H9 (cell line): Measurements from ENCODE around the gene TMEM145. TPM values are rescaled to one million over a fixed set of nuclear protein-coding genes. Genes with fewer than 3 reads are reported as not detected.

Experiments
- DNase-seq: peaks from one replicate; pipeline ENCODE4 v3.0.0-alpha.2; 2017
- H2AFZ ChIP-seq: one replicate; pipeline ENCODE4 v1.6.1; 2013; ENCODE audit warnings: mild to moderate bottlenecking, low read length, control low read depth, moderate library complexity
- H2AK5ac ChIP-seq: 2 replicates; pipeline ENCODE4 v1.6.1; 2013; ENCODE audit warnings: low read length, control low read depth, mixed read lengths; ENCODE audit not compliant: insufficient read length
- H2BK120ac ChIP-seq: one replicate; pipeline ENCODE4 v1.6.1; 2013; ENCODE audit warnings: low read depth, mild to moderate bottlenecking, low read length, control low read depth, inconsistent platforms; ENCODE audit not compliant: poor library complexity, severe bottlenecking
- H2BK12ac ChIP-seq: 2 replicates; pipeline ENCODE4 v1.6.1; 2013; ENCODE audit warnings: low read length, control low read depth, mixed read lengths, low read depth; ENCODE audit not compliant: insufficient read length
- H2BK15ac ChIP-seq: 2 replicates; pipeline ENCODE4 v1.6.1; 2013; ENCODE audit warnings: low read depth, low read length, control low read depth
- H2BK20ac ChIP-seq: one replicate; pipeline ENCODE4 v1.6.1; 2013; ENCODE audit warnings: low read depth, mild to moderate bottlenecking, low read length, control low read depth, inconsistent platforms; ENCODE audit not compliant: poor library complexity, severe bottlenecking
- H2BK5ac ChIP-seq: 2 replicates; pipeline ENCODE4 v1.6.1; 2013; ENCODE audit warnings: low read length, control low read depth, mixed read lengths; ENCODE audit not compliant: insufficient read length
- H3K14ac ChIP-seq: 2 replicates; pipeline ENCODE4 v1.6.1; 2013; ENCODE audit warnings: low read length, control low read depth; ENCODE audit not compliant: insufficient read depth
- H3K18ac ChIP-seq: 2 replicates; pipeline ENCODE4 v1.6.1; 2013; ENCODE audit warnings: low read depth, mild to moderate bottlenecking, mixed read lengths, low read length, control low read depth; ENCODE audit not compliant: insufficient read length
- H3K23ac ChIP-seq: 2 replicates; pipeline ENCODE4 v1.6.1; 2013; ENCODE audit warnings: low read length, control low read depth, mixed read lengths, low read depth; ENCODE audit not compliant: insufficient read length
- H3K23me2 ChIP-seq: 2 replicates; pipeline ENCODE4 v1.6.1; 2013; ENCODE audit warnings: low read depth, mild to moderate bottlenecking, mixed read lengths, low read length, control low read depth; ENCODE audit not compliant: insufficient read length, poor library complexity, severe bottlenecking
- H3K27ac ChIP-seq: 2 replicates; pipeline ENCODE4 v1.5.1; 2013; ENCODE audit warnings: low read length, control low read depth, mixed read lengths, low read depth; ENCODE audit not compliant: insufficient read length
- H3K27me3 ChIP-seq: 2 replicates; pipeline ENCODE4 v1.6.1; 2013; ENCODE audit warnings: low read length, control low read depth, inconsistent platforms; ENCODE audit not compliant: insufficient read depth
- H3K4ac ChIP-seq: 2 replicates; pipeline ENCODE4 v1.6.1; 2013; ENCODE audit warnings: low read depth, mild to moderate bottlenecking, control low read depth, inconsistent platforms, low read length, moderate library complexity
- H3K4me1 ChIP-seq: 2 replicates; pipeline ENCODE4 v1.6.1; 2013; ENCODE audit warnings: low read length, control low read depth, inconsistent platforms; ENCODE audit not compliant: insufficient read depth
- H3K4me2 ChIP-seq: 2 replicates; pipeline ENCODE4 v1.6.1; 2013; ENCODE audit warnings: low read length, control low read depth, mixed read lengths; ENCODE audit not compliant: insufficient read length, insufficient read depth
- H3K56ac ChIP-seq: 2 replicates; pipeline ENCODE4 v1.6.1; 2013; ENCODE audit warnings: low read depth, mild to moderate bottlenecking, mixed read lengths, low read length, control low read depth; ENCODE audit not compliant: insufficient read length
- H3K79me1 ChIP-seq: 2 replicates; pipeline ENCODE4 v1.6.1; 2013; ENCODE audit warnings: low read depth, mild to moderate bottlenecking, moderate library complexity, low read length, control low read depth, inconsistent platforms; ENCODE audit not compliant: insufficient read depth, poor library complexity, severe bottlenecking
- H3K79me2 ChIP-seq: 2 replicates; pipeline ENCODE4 v1.6.1; 2013; ENCODE audit warnings: low read length, control low read depth, inconsistent platforms; ENCODE audit not compliant: insufficient read depth
- H3K9ac ChIP-seq: 2 replicates; pipeline ENCODE4 v1.6.1; 2013; ENCODE audit warnings: low read length, control low read depth, mixed read lengths; ENCODE audit not compliant: insufficient read length; ENCODE audit errors: extremely low read depth
- H3K9me3 ChIP-seq: one replicate; pipeline ENCODE4 v1.6.1; 2013; ENCODE audit warnings: low read depth, low read length, inconsistent platforms; ENCODE audit not compliant: control insufficient read depth
- H3T11ph ChIP-seq: one replicate; pipeline ENCODE4 v1.6.1; 2013; ENCODE audit warnings: mild to moderate bottlenecking, low read length, control low read depth, inconsistent platforms
- H4K20me1 ChIP-seq: one replicate; pipeline ENCODE4 v1.6.1; 2013; ENCODE audit not compliant: control insufficient read depth, insufficient read length, insufficient read depth
- H4K5ac ChIP-seq: 2 replicates; pipeline ENCODE4 v1.6.1; 2013; ENCODE audit warnings: low read depth, mild to moderate bottlenecking, mixed read lengths, low read length, control low read depth; ENCODE audit not compliant: insufficient read length
- H4K8ac ChIP-seq: replicated peaks from 2 replicates; pipeline ENCODE4 v1.6.1; 2013; ENCODE audit warnings: low read length, control low read depth, mixed read lengths, low read depth; ENCODE audit not compliant: insufficient read length
- H4K91ac ChIP-seq: 2 replicates; pipeline ENCODE4 v1.6.1; 2013; ENCODE audit warnings: low read depth, mild to moderate bottlenecking, moderate library complexity, mixed read lengths, low read length, control low read depth; ENCODE audit not compliant: insufficient read length
- H3K27ac Mint-ChIP-seq, 3 experiments: 2 replicates in 2 of 3; 3 replicates in 1 of 3; pipeline ENCODE4 v1.8.0; 2020 to 2021; ENCODE audit warnings: mixed read lengths in 3 of 3, mild to moderate bottlenecking in 1 of 3, moderate library complexity in 1 of 3
- H3K27me3 Mint-ChIP-seq: 2 replicates; pipeline ENCODE4 v1.8.0; 2021; ENCODE audit warnings: low read depth, mild to moderate bottlenecking, moderate library complexity, mixed read lengths
- H3K36me3 Mint-ChIP-seq, 3 experiments: 2 replicates in 2 of 3; 3 replicates in 1 of 3; pipeline ENCODE4 v1.8.0; 2020 to 2021; ENCODE audit warnings: low read depth in 3 of 3, mixed read lengths in 3 of 3; ENCODE audit not compliant: insufficient read depth in 1 of 3
- H3K4me1 Mint-ChIP-seq, 2 experiments: 2 replicates each; pipeline ENCODE4 v1.8.0; 2020; ENCODE audit warnings: mixed read lengths in 2 of 2
- H3K4me3 Mint-ChIP-seq, 2 experiments: 2 replicates in 1 of 2; 3 replicates in 1 of 2; pipeline ENCODE4 v1.8.0; 2020 to 2021; ENCODE audit warnings: mild to moderate bottlenecking in 2 of 2, mixed read lengths in 2 of 2, moderate library complexity in 1 of 2
- H3K9me3 Mint-ChIP-seq, 2 experiments: 2 replicates in 1 of 2; 3 replicates in 1 of 2; pipeline ENCODE4 v1.8.0; 2020; ENCODE audit warnings: mild to moderate bottlenecking in 2 of 2, mixed read lengths in 2 of 2, moderate library complexity in 1 of 2
- CTCF ChIP-seq: fragments of 200-600 bp; sonication (generic); conservative IDR thresholded peaks from 3 replicates; pipeline ENCODE4 v1.8.0; 2021; ENCODE audit warnings: antibody characterized with exemption, mild to moderate bottlenecking
- WGBS: extraction: QIAGEN DNeasy Blood & Tissue Kit; methylation state at CpG from one replicate; pipeline ENCODE4 v1.1.7; 2013; ENCODE audit warnings: missing lambda C conversion rate, low lambda C conversion rate, mixed read lengths; ENCODE audit not compliant: insufficient read length; ENCODE audit errors: extremely low coverage; 5-methylcytosine and 5-hydroxymethylcytosine counted together
- total RNA-seq: library from RNA; stranded (reverse); gene quantifications from 2 replicates; pipeline ENCODE4 v1.2.1, GENCODE V29; 2021

The TMEM145 gene
- total RNA-seq, 1 experiment from 2014 or later = 4.5 TPM

GRCh38 chr19:42274065-42274682 lies 38.9 kb upstream of the TMEM145 start:
- peaks cover 4 to 23% (median 16%) of the 10 kb centered on the region in 3 experiments; a peak in 6 of 7 replicates for H3K36me3 Mint-ChIP-seq
- Histone ChIP-seq H3K4me2 (no peak overlapping the region), H4K91ac (no peak overlapping the region), H3K9ac (no peak overlapping the region), H3K56ac (no peak overlapping the region), H3K23me2 (peaks cover 4% of the 10 kb centered on the region), H2BK5ac (no peak overlapping the region), H3K23ac (no peak overlapping the region), H3K4ac (no peak overlapping the region), H3K79me2 (no peaks in the 10 kb centered on the region), H2AFZ (no peak overlapping the region), H3K4me1 (no peaks in the 10 kb centered on the region; the same call in 1 of the 2 replicates), H2BK12ac (no peak overlapping the region), H3K14ac (no peak overlapping the region), H2AK5ac (no peak overlapping the region), H3K27ac (no peak overlapping the region), H2BK120ac (no peak overlapping the region), H3K79me1 (no peaks in the 10 kb centered on the region), H2BK20ac (no peak overlapping the region), H3T11ph (no peak overlapping the region), H3K27me3 (no peaks in the 10 kb centered on the region), H3K18ac (no peak overlapping the region), H4K5ac (no peak overlapping the region), H4K8ac (no peak overlapping the region), H2BK15ac (no peak overlapping the region), H4K20me1 (no peaks in the 10 kb centered on the region), H3K9me3 (no peaks in the 10 kb centered on the region)
- no peak for TF ChIP-seq CTCF
- WGBS = no CpG with 5 or more reads among the region's 22 CpGs
- peaks cover 22 to 30% of the 10 kb centered on the region in 2 experiments for H3K4me1 Mint-ChIP-seq
- H3K4me3 Mint-ChIP-seq = no peak overlapping the region
- H3K27ac Mint-ChIP-seq = no peak overlapping the region
- no peaks in the 10 kb centered on the region for H3K27me3 Mint-ChIP-seq
- no peaks in the 10 kb centered on the region; a peak in 1 of 5 replicates for H3K9me3 Mint-ChIP-seq
- no peak for DNase-seq
